Glutamatergic neuron (in vitro differentiated cells): ENCODE results near the gene SLC2A6. TPM values are rescaled to one million over a fixed set of nuclear protein-coding genes. Genes with fewer than 3 reads are reported as not detected.

Source experiments
- DNase-seq: peaks from one replicate; pipeline ENCODE4 v3.0.0; 2022
- H3K27ac Mint-ChIP-seq: one replicate; pipeline ENCODE4 v1.8.0; 2020; ENCODE audit warnings: mild to moderate bottlenecking, mixed read lengths, inconsistent platforms; ENCODE audit not compliant: unreplicated experiment
- H3K27me3 Mint-ChIP-seq: one replicate; pipeline ENCODE4 v1.8.0; 2020; ENCODE audit warnings: mild to moderate bottlenecking, moderate library complexity, mixed read lengths, inconsistent platforms; ENCODE audit not compliant: unreplicated experiment
- H3K36me3 Mint-ChIP-seq: one replicate; pipeline ENCODE4 v1.8.0; 2020; ENCODE audit warnings: mild to moderate bottlenecking, mixed read lengths, inconsistent platforms; ENCODE audit not compliant: unreplicated experiment
- H3K4me1 Mint-ChIP-seq: one replicate; pipeline ENCODE4 v1.8.0; 2020; ENCODE audit warnings: mild to moderate bottlenecking, low read depth, mixed read lengths, inconsistent platforms; ENCODE audit not compliant: unreplicated experiment
- H3K4me3 Mint-ChIP-seq: one replicate; pipeline ENCODE4 v1.8.0; 2020; ENCODE audit warnings: mild to moderate bottlenecking, mixed read lengths, inconsistent platforms; ENCODE audit not compliant: unreplicated experiment
- H3K9me3 Mint-ChIP-seq: one replicate; pipeline ENCODE4 v1.8.0; 2020; ENCODE audit warnings: mild to moderate bottlenecking, moderate library complexity, mixed read lengths, inconsistent platforms; ENCODE audit not compliant: unreplicated experiment
- total RNA-seq: library from RNA; stranded (reverse); fragmentation: NEBNext Ultra II Directional; extraction: Animal tissue kit (Norgen Biotek cat#: 25700); gene quantifications from one replicate; pipeline ENCODE4 v1.2.1, GENCODE V29; 2021; ENCODE audit not compliant: unreplicated experiment
- TF ChIP-seq, protein P1 (sequence below): fragments of 200-600 bp; sonication (generic); IDR thresholded peaks from one replicate; pipeline ENCODE4 v1.5.0; 2021; ENCODE audit not compliant: partially characterized antibody, unreplicated experiment

SLC2A6 gene
- total RNA-seq, 1 donor from 2014 or later: 104 TPM

DNA sequence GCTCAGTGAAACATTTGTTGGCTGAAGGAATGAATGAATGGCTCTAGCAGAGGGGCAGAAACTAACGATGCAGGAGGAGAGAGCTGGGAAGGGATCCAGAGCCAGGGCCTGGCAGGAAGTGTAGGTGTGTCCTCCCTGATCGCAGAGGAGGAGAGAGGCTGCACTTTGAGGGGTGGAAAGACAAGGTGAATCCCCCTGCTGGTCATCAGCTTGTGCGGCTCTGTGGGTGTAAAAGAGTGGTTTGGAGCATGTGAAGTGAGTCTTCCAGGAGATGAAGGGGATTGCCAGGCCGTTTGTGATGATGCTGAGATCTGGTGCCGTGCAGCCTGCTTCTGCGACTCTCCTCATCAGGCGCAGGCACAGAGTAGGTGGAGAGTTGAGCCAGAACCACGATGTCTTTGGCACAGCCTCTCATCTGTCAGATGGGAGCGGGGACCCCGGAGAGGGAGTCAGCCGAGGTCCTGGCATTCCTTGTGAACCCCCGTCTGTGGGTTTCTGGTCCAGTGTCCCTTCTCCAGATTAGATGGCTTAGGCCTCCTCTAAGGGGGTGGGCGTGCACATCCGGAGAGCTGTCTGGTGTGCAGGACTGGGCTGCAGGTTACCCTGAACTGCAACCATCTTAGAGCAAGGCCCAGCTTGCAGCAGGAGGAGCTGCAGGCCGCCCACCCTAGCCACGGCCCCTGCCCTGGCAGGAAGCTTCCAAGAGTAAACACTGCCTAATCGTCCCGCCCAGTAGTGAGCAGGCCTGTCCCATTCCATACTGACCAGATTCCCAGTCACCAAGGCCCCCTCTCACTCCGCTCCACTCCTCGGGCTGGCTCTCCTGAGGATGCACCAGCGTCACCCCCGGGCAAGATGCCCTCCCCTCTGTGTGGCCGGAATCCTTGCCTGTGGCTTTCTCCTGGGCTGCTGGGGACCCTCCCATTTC, 57.0 kb downstream of the SLC2A6 start, which contains the start of gene ADAMTS13:
Gene ADAMTS13 (plus strand): TSS at position 753 of the 928 bp plus-strand sequence. CDS start 77 bp downstream, at position 830.
- TF ChIP-seq, protein P1, sequence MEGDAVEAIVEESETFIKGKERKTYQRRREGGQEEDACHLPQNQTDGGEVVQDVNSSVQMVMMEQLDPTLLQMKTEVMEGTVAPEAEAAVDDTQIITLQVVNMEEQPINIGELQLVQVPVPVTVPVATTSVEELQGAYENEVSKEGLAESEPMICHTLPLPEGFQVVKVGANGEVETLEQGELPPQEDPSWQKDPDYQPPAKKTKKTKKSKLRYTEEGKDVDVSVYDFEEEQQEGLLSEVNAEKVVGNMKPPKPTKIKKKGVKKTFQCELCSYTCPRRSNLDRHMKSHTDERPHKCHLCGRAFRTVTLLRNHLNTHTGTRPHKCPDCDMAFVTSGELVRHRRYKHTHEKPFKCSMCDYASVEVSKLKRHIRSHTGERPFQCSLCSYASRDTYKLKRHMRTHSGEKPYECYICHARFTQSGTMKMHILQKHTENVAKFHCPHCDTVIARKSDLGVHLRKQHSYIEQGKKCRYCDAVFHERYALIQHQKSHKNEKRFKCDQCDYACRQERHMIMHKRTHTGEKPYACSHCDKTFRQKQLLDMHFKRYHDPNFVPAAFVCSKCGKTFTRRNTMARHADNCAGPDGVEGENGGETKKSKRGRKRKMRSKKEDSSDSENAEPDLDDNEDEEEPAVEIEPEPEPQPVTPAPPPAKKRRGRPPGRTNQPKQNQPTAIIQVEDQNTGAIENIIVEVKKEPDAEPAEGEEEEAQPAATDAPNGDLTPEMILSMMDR: no peak
- H3K4me3 Mint-ChIP-seq: peak within 1 kb of the TSS; percentile 6
- peak within 1 kb of the TSS; percentile 28 for H3K27ac Mint-ChIP-seq
- peaks cover 6% of the 10 kb centered on the region for H3K27me3 Mint-ChIP-seq
- peaks cover 5% of the 10 kb centered on the region for H3K9me3 Mint-ChIP-seq
- H3K4me1 Mint-ChIP-seq: peaks cover 8% of the 10 kb centered on the region
- H3K36me3 Mint-ChIP-seq: no peaks in the 10 kb centered on the region
- DNase-seq: no peak

Other genes starting within 250 kb of the SLC2A6 start
- gene ABO, start 203.9 kb downstream of the SLC2A6 start, total RNA-seq: not detected
- 15.0 TPM for gene SURF6, start 142.9 kb downstream of the SLC2A6 start, total RNA-seq
- 35.7 TPM for gene MED22, start 131.0 kb downstream of the SLC2A6 start, total RNA-seq
- 1,442 TPM for gene RPL7A, start 130.9 kb downstream of the SLC2A6 start, total RNA-seq
- 56.1 TPM for gene SURF1, start 122.6 kb downstream of the SLC2A6 start, total RNA-seq
- 24.0 TPM for gene SURF2, start 122.5 kb downstream of the SLC2A6 start, total RNA-seq
- gene SURF4, start 103.0 kb downstream of the SLC2A6 start, total RNA-seq: 111 TPM
- 2.6 TPM for gene STKLD1, start 102.7 kb downstream of the SLC2A6 start, total RNA-seq
- gene REXO4, start 61.1 kb downstream of the SLC2A6 start, total RNA-seq: 20.4 TPM
- 27.9 TPM for gene ADAMTS13, start 56.7 kb downstream of the SLC2A6 start, total RNA-seq
- 45.4 TPM for gene CACFD1, start 19.1 kb downstream of the SLC2A6 start, total RNA-seq
- not detected for gene MYMK, start 45.9 kb upstream of the SLC2A6 start, total RNA-seq
- gene ADAMTSL2, start 55.6 kb upstream of the SLC2A6 start, total RNA-seq: 1.3 TPM
- 0.51 TPM for gene FAM163B, start 130.3 kb upstream of the SLC2A6 start, total RNA-seq
- gene DBH, start 157.3 kb upstream of the SLC2A6 start, total RNA-seq: 1.8 TPM